ENCODE data around the gene NEK2.
"Not testable (repeated sequence)": the region's sequence is repeated elsewhere in the genome, so short reads cannot be mapped to it uniquely, and the experiment has no call there.

NEK2 gene

GRCh38 chr1:211648980-211649934, 26.2 kb downstream of the NEK2 start:
- peak; percentile 60 for DNase-seq

- no peak for DNase-seq
These were observed 27.1 kb downstream of the NEK2 start for GRCh38 chr1:211648336-211648735.

- DNase-seq = no peak
These were observed 27.7 kb downstream of the NEK2 start for GRCh38 chr1:211647711-211648121.

- no peak for DNase-seq
These were observed 28.9 kb downstream of the NEK2 start for GRCh38 chr1:211646566-211646965.

GRCh38 chr1:211645601-211646000, 29.8 kb downstream of the NEK2 start:
- not testable (repeated sequence) for DNase-seq

GRCh38 chr1:211644653-211645052, 30.8 kb downstream of the NEK2 start:
- no peak for DNase-seq

GRCh38 chr1:211643324-211644212, 31.9 kb downstream of the NEK2 start:
- DNase-seq = peak; percentile 33

- no peak for DNase-seq
These were observed 32.6 kb downstream of the NEK2 start for GRCh38 chr1:211642870-211643269.

- no peak for DNase-seq
These were observed 33.5 kb downstream of the NEK2 start for GRCh38 chr1:211641942-211642341.

- no peak for DNase-seq
These were observed 34.2 kb downstream of the NEK2 start for GRCh38 chr1:211641044-211641800.

GRCh38 chr1:211640301-211640630, 35.2 kb downstream of the NEK2 start:
- DNase-seq = no peak

- no peak for DNase-seq
These were observed 35.7 kb downstream of the NEK2 start for GRCh38 chr1:211639475-211640300.

- DNase-seq = no peak
These were observed 36.7 kb downstream of the NEK2 start for GRCh38 chr1:211638689-211639101.

- DNase-seq = no peak
These were observed 37.2 kb downstream of the NEK2 start for GRCh38 chr1:211638246-211638645.

- no peak for DNase-seq
These were observed 38.4 kb downstream of the NEK2 start for GRCh38 chr1:211637066-211637465.

GRCh38 chr1:211636575-211637029, 38.8 kb downstream of the NEK2 start:
- not testable (repeated sequence) for DNase-seq

- DNase-seq = no peak
These were observed 39.7 kb downstream of the NEK2 start for GRCh38 chr1:211635597-211636205.

- DNase-seq = no peak
These were observed 40.5 kb downstream of the NEK2 start for GRCh38 chr1:211634931-211635330.

- DNase-seq = no peak
These were observed 41.0 kb downstream of the NEK2 start for GRCh38 chr1:211634461-211634860.

- DNase-seq = no peak
These were observed 41.9 kb downstream of the NEK2 start for GRCh38 chr1:211633524-211633846.

GRCh38 chr1:211632808-211633523, 42.5 kb downstream of the NEK2 start:
- no peak for DNase-seq
